ENCODE data around the gene CCDC149. TPM values are rescaled to one million over a fixed set of nuclear protein-coding genes. Genes with fewer than 3 reads are reported as not detected.
"Not testable (repeated sequence)": the region's sequence is repeated elsewhere in the genome, so short reads cannot be mapped to it uniquely, and the experiment has no call there.

CCDC149 gene
- total RNA-seq, 1 donor from 2014 or later = 0.14 TPM

- intact Hi-C loops (cut with micrococcal nuclease) = no loop called here
Observed at GRCh38 chr4:24917076-24917856, 4.4 kb upstream of the CCDC149 start.

- intact Hi-C loops (cut with micrococcal nuclease) = no loop called here
Observed at GRCh38 chr4:24915121-24915922, 2.5 kb upstream of the CCDC149 start.

GRCh38 chr4:24914460-24914859, 1.6 kb upstream of the CCDC149 start:
- intact Hi-C loops (cut with micrococcal nuclease) = no loop called here

DNA sequence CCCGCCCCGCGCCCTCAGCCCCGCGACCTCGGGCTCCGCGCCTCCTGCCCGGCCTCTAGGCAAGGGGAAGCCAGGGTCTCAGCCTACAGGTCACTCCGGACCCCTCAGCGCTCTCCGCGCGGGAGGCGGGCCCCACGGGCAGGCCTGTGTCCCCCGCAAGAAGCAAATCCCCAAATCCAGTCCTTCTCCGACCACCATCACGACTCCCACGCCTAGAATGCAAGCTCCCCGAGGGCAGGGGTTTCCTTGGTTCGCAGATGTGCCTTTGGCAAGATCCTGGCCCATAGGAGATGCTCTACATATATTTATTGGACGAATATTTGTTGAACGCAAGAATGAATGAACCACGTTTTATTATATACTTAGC, 260 bp upstream of the CCDC149 start:
- intact Hi-C loops (cut with micrococcal nuclease) = no loop called here

- intact Hi-C loops (cut with micrococcal nuclease) = no loop called here
Observed at GRCh38 chr4:24910499-24910898, 2.3 kb downstream of the CCDC149 start.

DNA sequence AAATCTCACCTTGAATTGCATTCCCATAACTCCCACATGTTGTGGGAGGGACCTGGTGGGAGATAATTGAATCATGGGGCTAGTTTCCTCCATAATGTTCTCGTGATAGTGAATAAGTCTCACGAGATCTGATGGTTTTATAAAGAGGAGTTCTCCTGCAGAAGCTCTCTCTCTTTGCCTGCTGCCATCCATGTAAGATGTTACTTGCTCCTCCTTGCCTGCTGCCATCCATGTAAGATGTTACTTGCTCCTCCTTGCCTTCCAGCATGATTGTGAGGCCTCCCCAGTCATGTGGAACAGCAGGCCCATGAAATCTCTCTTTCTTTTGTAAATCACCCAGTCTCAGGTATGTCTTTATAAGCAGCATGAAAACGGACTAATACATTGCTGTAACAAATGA, 3.2 kb downstream of the CCDC149 start:
- intact Hi-C loops (cut with micrococcal nuclease) = not testable (repeated sequence)

GRCh38 chr4:24897639-24898038, 15.2 kb downstream of the CCDC149 start:
- intact Hi-C loops (cut with micrococcal nuclease) = no loop called here

DNA sequence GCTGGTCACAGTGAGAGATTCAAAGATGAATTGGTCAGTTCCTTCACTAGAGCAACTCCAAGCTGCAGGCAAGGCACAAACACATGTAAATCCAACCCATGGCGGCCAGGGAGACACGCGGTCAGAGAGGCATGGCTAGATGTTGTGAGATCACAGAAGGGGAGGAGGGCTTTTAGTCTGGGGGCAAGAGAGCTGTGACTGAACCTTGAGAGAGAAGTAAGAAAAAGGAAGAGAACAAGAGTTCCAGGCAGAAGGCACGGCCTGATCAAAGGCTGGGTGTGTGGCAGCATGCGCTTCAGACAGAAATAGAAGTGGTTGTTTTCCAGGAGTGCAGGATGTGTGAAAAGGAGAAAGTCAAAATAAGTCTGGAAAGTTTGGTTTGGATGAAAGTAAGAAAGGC, 15.9 kb downstream of the CCDC149 start:
- intact Hi-C loops (cut with micrococcal nuclease) = no loop called here

DNA sequence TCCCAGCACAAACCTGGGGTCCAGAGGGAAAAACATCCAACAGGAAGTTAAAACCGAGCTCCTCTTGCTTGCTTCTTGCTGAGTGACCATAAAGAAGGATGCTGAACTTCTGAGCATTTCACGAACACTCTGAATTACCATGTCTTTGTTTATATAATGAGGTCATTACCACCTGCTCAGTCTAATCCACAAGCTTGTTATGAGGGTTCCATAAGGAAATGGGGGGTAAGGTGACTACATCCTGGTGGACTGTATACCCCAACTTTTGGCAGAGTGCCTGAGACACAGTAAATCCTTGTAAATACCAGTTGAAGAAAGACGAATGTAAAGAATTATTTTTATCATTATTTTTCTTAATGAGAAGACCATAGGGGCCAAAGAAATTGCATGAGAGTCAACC, 16.8 kb downstream of the CCDC149 start:
- intact Hi-C loops (cut with micrococcal nuclease) = no loop called here

DNA sequence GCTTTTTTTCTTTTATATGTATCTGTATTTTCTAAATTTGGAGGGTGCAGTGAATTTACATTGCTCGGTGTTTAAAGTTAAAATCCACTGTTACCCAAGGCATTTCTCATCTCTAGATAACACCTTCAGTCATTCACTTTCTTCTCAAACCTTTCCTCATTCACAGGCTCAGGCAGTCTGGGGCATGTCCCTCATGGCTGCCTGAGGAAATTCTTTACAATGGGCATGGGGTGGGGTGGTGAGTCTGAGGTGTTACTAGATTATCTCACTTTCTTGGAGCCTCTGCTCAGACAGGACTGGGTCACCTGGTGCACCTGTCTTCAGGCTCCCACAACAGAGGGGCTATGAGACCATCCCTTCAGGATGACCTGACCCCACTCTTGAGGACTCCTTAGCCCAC, 17.4 kb downstream of the CCDC149 start:
- intact Hi-C loops (cut with micrococcal nuclease) = no loop called here

- intact Hi-C loops (cut with micrococcal nuclease) = no loop called here
Observed at GRCh38 chr4:24894846-24895245, 18.0 kb downstream of the CCDC149 start.

DNA sequence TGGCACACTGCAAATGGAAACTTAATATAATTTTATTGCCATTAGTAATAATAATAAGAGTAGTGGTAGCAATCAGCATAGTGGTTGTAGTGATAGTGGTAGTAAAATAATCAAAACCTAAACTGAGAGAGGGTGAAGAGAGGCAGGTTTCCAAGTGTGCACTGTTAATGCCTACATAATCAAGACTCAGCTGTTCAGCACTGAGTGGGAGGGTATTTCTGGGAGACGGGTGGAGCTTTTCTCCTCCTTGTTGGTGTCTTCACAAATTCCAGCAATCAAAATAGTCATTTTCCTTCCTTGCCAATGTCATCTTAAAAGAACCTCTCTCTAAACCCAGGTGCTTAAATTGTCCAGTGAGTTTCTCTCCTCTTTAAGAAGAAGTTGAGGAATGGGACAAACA, 18.6 kb downstream of the CCDC149 start:
- intact Hi-C loops (cut with micrococcal nuclease) = no loop called here

DNA sequence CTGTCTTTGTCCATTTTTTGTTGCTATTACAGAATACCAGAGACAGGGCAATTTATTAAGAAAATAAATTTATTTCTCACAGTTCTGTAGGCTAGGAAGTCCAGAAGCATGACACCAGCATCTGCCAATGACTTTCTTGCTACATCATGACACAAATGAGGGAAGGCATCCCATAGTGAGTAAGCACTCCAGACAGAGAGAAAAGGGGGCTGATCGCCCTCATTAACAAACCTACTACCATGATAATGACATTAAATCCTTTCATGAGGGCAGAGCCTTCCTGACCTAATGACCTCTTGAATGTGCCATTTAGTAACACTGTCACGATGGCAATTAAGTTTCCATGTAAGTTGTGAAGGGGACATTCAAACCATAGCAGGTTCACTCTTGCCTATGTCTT, 20.1 kb downstream of the CCDC149 start:
- intact Hi-C loops (cut with micrococcal nuclease) = no loop called here

DNA sequence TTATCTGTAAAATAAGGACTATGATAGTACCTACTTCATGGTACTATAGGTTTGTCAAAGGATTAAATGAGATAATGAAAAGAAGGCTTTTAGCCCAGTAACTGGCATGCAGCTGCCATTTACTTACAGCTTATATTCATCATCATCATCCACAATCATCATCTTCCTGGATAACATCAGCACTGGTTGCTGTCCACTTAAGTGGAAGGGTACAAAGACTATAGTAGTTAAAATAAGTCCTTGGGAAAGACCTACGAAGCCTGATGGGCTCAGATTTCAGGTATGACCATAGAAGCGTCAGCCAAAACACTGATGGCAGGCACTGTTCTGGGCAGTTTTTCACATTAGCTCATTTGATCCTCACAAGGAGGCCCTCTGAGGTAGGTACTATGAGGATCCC, 20.6 kb downstream of the CCDC149 start:
- intact Hi-C loops (cut with micrococcal nuclease) = no loop called here

DNA sequence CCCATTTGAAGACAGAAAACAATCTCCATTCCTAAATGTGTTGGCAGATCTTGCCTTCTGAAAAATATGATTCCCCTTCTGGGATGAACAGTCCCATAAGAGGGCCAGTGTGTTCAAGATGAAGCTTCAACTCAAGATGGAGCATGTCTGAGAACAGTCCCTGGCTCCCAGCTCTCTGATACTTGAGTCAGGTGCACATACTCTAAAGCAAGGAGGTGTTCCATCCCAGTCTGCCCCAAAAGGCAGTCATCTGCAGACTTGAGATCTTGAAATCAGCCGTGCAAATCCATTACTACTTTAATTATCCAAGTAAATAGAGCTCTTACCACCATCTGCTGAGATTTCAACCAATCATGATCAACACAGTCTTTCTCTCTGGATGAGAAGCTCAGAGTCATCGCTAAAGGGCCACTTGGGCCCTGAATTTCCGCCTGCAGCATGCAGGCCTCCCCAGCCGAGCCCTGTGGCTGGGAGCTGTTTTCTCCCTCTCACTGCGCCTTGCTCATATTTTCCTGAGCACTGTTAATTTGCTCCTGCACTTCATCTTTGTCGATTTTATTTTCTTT, 22.2 kb downstream of the CCDC149 start:
- intact Hi-C loops (cut with micrococcal nuclease) = no loop called here

- intact Hi-C loops (cut with micrococcal nuclease) = no loop called here
Observed at GRCh38 chr4:24889991-24890390, 22.9 kb downstream of the CCDC149 start.

DNA sequence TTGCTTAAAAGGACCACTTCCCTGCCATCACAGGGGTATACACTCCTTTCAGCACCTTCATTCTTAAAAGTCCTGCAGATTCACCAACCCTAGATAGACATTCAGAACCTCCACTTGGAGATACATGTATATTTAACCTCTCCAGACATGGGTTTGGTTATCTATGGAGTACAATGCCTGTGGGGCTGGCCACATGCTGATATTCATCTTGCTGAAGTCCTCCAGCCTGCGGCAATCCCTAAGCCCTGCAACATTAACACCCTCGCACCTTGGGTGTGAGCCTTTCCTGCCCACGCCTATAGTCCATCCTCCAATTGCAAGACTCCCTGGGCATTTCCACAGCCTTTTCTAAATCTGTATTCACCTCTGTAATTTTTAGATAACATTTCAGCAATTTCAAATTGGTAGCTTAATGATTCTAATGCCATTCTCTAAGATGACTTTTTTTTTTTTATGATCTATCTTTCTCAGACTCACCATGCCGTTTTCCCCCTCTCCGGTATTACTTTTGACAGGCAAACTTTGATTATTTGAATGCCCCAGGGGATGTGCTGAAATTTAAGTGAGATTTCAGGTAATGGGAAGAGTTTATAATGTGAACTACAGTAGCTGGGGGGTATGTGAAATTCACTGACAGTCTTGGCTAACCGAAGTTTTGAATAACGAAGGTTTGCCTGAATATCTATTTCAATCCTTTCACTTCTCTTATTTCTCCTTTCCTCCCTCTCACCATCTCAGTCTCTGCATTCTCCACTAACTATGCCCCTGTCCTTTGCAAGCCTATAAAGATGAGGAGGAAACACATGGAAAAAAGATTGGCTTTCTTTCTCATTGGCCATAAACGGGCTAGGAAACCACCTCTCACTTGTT, 24.1 kb downstream of the CCDC149 start:
- intact Hi-C loops (cut with micrococcal nuclease) = no loop called here

DNA sequence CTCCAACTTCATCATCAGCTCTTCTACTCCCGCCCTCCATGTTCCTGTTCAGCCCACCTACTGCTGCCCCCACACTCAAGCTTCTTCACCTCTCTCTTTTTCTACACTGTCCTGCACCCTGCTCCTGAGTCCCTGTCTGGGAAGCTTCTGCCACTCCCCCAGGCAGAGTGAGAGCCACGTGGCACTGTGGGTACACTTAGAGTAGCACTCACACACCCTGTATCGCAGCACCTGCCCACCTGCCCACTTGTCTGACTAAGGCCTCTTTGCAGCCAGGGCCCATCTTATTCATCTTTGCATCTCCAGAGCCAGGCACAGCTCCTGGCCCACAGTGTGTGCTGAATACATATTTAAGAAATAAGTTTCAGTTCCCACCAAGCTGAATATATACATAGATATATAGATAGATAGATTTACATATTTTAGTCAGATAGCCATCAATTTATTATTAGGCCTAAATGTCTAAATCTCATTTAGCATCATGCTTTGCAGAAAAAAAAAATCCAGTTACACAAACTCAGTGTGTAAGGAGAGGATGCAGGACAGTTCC, 24.9 kb downstream of the CCDC149 start:
- intact Hi-C loops (cut with micrococcal nuclease) = no loop called here

GRCh38 chr4:24886596-24886995, 26.2 kb downstream of the CCDC149 start:
- intact Hi-C loops (cut with micrococcal nuclease) = no loop called here

DNA sequence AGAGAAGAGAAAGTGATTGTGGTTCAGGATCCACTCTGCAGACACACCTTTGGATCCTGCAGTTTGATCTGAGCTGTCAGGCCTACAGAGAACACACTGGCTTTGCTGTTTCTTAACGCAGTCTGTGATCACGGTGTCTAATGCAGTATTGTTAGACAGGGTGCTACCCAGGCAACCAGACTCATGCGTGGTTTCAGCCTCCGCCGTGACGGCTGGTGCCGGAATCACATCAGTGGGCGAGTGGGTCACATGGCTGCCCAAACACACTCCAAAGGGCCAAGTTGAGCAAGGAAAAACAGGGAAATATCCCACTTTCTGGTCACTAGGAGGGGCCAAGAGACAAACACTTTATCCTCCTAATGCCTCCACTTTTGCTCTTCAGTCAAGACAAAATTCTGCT, 27.5 kb downstream of the CCDC149 start:
- intact Hi-C loops (cut with micrococcal nuclease) = no loop called here

GRCh38 chr4:24884902-24885301, 27.9 kb downstream of the CCDC149 start:
- intact Hi-C loops (cut with micrococcal nuclease) = no loop called here
